GM21360 (cell line): Measurements from ENCODE around the gene ZC3H15.
A peak's percentile ranks its signal among the peaks of the same experiment; 100 is the strongest.
"Not testable (repeated sequence)": the region's sequence is repeated elsewhere in the genome, so short reads cannot be mapped to it uniquely, and the experiment has no call there.

Source experiments
- ATAC-seq: cut with Tn5 transposase; IDR thresholded peaks from one replicate; pipeline ENCODE4 v1.9.1; 2021; ENCODE audit warnings: mild to moderate bottlenecking, moderate library complexity; ENCODE audit not compliant: unreplicated experiment

The ZC3H15 gene

GRCh38 chr2:186485871-186486650 lies at the start of gene ZC3H15:
ZC3H15 (plus strand) TSS chr2:186486260; CDS start chr2:186486383, 123 bp downstream.
- ATAC-seq: peak; percentile 76

DNA sequence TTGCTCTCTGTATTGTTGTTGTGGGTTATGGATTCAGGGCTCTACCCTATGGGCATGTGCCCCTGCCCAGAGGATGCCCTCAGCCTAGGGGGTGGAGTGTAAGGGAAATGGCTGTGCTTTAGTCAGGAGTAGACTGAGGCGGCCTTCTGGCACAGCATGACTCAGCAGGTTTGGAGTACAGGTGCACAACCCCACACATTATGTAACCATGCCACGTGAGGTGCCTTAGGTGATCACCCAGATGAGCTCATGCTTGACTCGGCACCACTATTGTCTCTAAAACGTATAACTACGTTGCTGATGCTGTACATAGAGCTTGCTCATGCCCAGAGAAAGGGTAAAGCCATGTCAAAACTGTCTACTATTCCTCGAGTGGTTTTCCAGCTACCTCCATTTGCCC lies 48.3 kb upstream of the ZC3H15 start:
- no peak for ATAC-seq

GRCh38 chr2:186439673-186440095 lies 46.4 kb upstream of the ZC3H15 start:
- not testable (repeated sequence) for ATAC-seq

DNA sequence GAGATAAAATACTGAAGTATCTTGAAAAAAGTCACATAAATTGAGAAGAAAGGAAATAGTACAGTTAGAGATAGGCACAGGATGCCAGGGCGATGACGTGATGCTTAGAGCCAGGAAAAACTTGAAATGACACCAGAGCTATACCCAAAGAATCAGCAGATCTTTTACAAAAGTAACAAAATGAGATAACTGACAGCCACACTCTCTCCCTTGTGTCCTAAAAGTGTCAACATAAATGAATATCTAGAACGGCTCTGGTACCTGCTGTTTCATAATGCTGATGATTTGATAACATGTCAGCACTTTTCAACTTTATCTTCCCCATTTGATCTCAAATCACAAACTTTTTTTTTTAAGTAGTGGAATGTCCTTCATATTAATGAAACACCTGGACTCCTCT lies 45.6 kb upstream of the ZC3H15 start:
- no peak for ATAC-seq

DNA sequence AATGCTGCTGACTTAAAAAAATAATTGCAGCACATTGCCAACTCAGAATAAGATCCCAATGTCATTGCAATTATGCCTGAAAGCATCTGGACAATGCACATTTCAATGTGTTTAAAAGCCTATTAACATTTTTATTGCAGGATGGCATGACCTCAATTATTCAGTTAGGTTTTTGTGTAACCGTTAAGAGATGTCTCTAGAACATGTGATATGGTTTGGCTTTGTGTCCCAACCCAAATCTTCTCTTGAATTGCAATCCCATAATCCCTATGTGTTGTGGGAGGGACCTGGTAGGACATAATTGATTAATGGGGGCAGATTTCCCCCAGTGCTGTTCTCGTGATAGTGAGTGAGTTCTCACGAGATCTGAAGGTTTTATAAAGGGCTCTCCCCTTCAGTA lies 43.2 kb upstream of the ZC3H15 start:
- no peak for ATAC-seq

GRCh38 chr2:186443851-186444250 lies 42.2 kb upstream of the ZC3H15 start:
- ATAC-seq: no peak

DNA sequence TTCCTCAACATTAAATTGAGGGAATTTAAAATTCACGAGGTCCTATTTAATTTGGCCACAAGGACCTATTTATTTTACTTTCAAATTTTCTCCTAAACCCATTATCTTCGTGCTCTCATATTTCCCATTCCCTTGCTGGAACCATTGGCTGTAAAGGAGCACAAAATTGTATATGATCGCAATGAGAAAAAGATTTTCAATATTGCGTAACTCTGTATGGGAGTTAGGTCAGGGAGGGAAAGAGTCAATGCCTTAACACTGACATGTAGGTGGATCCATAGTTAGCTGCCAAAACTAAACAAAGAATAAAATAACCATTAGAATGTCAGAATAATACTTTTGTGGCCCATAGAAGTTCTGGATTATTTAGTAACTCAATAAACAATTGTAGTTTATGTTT lies 40.6 kb upstream of the ZC3H15 start:
- ATAC-seq: no peak

GRCh38 chr2:186455613-186456012 lies 30.4 kb upstream of the ZC3H15 start:
- ATAC-seq: no peak

DNA sequence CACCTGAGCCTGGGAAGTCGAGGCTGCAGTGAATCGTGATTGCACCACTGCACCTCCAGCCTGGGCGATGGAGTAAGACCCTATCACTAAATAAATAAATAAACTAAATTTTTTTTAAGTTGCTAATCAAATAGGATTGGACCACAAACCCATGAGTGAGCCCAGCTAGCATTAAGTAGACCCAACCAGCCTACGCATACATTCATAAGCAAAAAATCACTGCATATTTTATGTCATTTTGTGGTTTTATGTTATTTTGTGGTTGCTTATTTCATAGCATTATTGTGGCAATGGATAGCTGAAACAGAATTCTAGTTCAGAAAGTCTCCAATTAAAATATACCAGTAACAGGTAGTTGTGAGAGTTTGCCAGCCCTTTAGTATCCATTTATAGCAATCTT lies 29.1 kb upstream of the ZC3H15 start:
- no peak for ATAC-seq

DNA sequence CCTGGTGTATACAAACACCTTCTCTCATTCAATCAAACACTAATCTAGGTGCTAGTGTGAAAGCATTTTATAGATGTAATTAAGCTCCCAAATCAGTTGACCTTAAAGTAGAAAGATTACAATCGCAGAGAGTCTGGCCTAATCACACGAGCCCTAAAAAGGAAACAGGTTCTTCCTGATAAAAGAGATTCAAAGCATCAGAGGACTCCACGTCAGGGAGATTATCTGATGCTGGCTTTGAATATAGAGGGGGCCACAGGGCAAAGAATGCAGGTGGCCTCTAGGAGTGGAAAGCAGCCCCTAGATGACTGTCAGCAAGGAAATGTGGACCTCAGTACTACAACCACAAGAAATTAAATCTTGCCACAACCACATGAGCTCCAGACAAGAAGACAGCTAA lies 28.2 kb upstream of the ZC3H15 start:
- no peak for ATAC-seq

- ATAC-seq: no peak
These were observed 27.1 kb upstream of the ZC3H15 start for GRCh38 chr2:186459009-186459408.

GRCh38 chr2:186460465-186460864 lies 25.6 kb upstream of the ZC3H15 start:
- ATAC-seq: no peak

GRCh38 chr2:186466743-186467142 lies 19.3 kb upstream of the ZC3H15 start:
- ATAC-seq: no peak

DNA sequence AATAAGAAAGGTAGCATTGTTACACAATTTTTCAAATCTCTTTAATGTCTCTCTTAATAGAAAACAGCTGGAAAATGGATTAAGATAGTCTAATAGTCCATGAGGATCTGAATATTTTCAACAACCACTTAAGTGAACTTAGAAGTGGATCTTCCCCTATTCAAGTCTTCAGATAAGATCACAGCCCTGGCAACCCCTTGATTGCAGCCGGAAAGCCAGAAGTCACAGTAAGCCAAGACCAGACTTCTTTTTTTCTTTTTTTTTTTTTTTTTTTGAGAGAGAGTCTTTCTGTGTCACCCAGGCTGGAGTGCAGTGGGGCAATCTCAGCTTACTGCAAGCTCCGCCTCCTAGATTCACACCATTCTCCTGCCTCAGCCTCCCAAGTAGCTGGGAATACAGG lies 18.6 kb upstream of the ZC3H15 start:
- ATAC-seq: no peak

DNA sequence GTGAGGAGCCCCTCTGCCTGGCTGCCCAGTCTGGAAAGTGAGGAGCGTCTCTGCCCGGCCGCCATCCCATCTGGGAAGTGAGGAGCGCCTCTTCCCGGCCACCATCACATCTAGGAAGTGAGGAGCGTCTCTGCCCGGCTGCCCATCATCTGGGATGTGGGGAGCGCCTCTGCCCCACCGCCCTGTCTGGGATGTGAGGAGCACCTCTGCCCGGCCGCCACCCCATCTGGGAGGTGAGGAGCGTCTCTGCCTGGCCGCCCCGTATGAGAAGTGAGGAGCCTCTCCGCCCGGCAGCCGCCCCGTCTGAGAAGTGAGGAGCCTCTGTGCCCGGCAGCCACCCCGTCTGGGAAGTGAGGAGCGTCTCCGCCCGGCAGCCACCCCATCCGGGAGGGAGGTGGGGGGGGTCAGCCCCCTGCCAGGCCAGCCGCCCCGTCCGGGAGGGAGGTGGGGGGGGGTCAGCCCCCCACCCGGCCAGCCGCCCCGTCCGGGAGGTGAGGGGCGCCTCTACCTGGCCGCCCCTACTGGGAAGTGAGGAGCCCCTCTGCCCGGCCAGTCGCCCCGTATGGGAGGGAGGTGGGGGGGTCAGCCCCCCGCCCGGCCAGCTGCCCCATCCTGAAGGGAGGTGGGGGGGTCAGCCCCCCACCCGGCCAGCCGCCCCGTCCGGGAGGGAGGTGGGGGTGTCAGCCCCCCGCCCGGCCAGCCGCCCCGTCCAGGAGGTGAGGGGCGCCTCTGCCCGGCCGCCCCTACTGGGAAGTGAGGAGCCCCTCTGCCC lies 13.2 kb upstream of the ZC3H15 start:
- not testable (repeated sequence) for ATAC-seq

DNA sequence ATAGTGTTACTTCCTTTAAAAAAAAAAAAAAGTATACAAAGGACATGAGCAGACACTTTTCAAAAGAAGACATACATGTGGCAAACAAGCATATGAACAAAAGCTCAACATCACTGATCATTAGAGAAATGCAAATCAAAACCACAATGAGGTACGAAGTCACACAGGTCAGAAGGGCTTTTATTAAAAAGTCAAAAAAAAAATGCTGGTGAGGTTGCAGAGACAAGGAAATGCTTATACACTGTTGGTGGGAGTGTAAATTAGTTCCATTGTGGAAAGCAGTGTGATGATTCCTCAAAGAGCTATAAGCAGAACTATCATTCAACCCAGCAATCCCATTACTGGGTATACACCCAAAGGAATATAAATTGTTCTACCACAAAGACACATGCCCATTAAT lies 11.8 kb upstream of the ZC3H15 start:
- ATAC-seq: peak; percentile 54

- ATAC-seq: no peak
These were observed 8.3 kb upstream of the ZC3H15 start for GRCh38 chr2:186477790-186478189.

GRCh38 chr2:186480991-186481390 lies 5.1 kb upstream of the ZC3H15 start:
- ATAC-seq: no peak

DNA sequence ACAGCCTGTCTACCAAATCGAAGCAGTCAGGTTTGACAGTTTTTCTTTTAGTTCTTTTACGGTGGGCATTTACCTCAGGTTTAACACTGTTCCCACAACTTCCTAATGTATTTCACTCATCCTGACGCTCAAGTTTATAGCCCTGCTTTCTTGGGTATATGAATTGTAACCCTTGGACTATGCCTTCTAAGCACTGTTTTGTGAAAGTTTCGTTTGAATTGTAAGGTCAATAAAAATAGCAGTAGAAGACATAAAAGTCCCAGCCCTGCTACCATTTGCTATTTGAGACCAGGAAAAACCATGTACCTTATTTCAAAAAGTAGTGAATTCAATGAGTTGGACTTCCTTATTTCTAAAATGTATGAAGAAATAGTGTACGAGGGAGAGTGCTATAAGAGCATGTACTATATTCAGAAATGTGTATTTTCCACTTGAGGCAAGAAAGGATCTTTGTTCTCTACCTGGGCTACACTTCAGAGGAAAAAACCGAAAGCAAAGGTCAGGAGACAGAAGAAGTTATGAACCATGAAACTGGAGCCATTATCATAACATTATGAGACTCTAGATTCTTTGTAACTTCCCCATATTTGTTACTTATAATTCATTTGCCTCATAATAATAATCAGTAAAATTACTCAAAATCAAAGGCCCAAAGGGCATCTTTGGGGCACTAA lies 1.9 kb upstream of the ZC3H15 start:
- no peak for ATAC-seq

DNA sequence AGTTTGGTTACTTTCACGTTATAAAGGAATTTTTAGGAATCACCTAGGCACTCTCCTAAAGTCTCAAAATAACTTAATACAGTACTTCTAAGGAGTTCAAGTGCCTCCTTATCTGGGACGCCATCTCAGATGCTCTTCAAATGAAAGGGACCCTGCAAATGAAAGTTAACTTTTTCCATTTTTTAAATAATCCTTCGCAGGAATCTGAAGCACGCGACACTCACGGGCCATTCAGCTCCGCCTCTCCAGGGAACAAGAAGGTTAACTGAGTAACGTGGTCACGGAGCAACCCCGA lies 537 bp upstream of the ZC3H15 start:
- ATAC-seq: no peak

- no peak for ATAC-seq
These were observed 889 bp downstream of the ZC3H15 start for GRCh38 chr2:186486651-186487647.
